HCT116 (cell line): ENCODE data around the gene PRELID1.

ENCODE experiments used
- CEBPB ChIP-seq: IDR thresholded peaks from 2 replicates; pipeline ENCODE4 v1.6.1; 2012; ENCODE audit warnings: low read depth
- JUND ChIP-seq: IDR thresholded peaks from 2 replicates; pipeline ENCODE4 v1.6.1; 2012
- POLR2AphosphoS5 ChIP-seq: IDR thresholded peaks from 2 replicates; pipeline ENCODE4 v1.6.1; 2011; ENCODE audit warnings: mild to moderate bottlenecking, low read depth, low read length, moderate library complexity
- TF ChIP-seq, protein P1 (sequence below), 3 experiments: fragments of 200-600 bp in 1 of 3; sonication (generic) in 1 of 3; IDR thresholded peaks in 2 of 3; conservative IDR thresholded peaks in 1 of 3; 2 replicates each; pipeline ENCODE4 v1.5.1; 2012 to 2017; ENCODE audit warnings: low read depth in 2 of 3, low read length in 2 of 3, antibody characterized with exemption in 1 of 3, borderline replicate concordance in 1 of 3, control low read depth in 1 of 3, mild to moderate bottlenecking in 1 of 3, mixed read lengths in 1 of 3, mixed run types in 1 of 3, moderate library complexity in 1 of 3; ENCODE audit not compliant: insufficient read depth in 1 of 3

GRCh38 chr5:177335701-177336065, 32.1 kb downstream of the PRELID1 start:
- TF ChIP-seq POLR2AphosphoS5: no peak
- TF ChIP-seq JUND: no peak
- TF ChIP-seq, protein P1, sequence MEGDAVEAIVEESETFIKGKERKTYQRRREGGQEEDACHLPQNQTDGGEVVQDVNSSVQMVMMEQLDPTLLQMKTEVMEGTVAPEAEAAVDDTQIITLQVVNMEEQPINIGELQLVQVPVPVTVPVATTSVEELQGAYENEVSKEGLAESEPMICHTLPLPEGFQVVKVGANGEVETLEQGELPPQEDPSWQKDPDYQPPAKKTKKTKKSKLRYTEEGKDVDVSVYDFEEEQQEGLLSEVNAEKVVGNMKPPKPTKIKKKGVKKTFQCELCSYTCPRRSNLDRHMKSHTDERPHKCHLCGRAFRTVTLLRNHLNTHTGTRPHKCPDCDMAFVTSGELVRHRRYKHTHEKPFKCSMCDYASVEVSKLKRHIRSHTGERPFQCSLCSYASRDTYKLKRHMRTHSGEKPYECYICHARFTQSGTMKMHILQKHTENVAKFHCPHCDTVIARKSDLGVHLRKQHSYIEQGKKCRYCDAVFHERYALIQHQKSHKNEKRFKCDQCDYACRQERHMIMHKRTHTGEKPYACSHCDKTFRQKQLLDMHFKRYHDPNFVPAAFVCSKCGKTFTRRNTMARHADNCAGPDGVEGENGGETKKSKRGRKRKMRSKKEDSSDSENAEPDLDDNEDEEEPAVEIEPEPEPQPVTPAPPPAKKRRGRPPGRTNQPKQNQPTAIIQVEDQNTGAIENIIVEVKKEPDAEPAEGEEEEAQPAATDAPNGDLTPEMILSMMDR (IDR thresholded peaks at IDR 0.05 in 2 of 3, conservative IDR thresholded peaks at IDR 0.05 in 1 of 3; ENCODE audit: borderline replicate concordance in 1 of 3, insufficient read depth in 1 of 3, low read depth in 2 of 3, low read length in 2 of 3): no peak
- no peak for TF ChIP-seq CEBPB
